Cardiac muscle cell (in vitro differentiated cells and primary cell): ENCODE measurements around the gene ADCK1. TPM values are rescaled to one million over a fixed set of nuclear protein-coding genes. Genes with fewer than 3 reads are reported as not detected.

Experiments
- DNase-seq, 2 donors: peaks; one replicate each; pipeline versions ENCODE4 v3.0.0 to v3.0.0-alpha.2; 2010 to 2017; ENCODE audit warnings: low read depth in 1 of 2, low spot score in 1 of 2
- H3K27ac ChIP-seq: fragments of 200-600 bp; sonication (generic); 2 replicates; pipeline ENCODE4 v1.5.1; 2016
- H3K27me3 ChIP-seq: fragments of 200-600 bp; sonication (generic); 2 replicates; pipeline ENCODE4 v1.6.0; 2016; ENCODE audit warnings: control low read depth
- H3K36me3 ChIP-seq: fragments of 200-600 bp; sonication (generic); 2 replicates; pipeline ENCODE4 v1.5.1; 2016; ENCODE audit warnings: control low read depth
- H3K4me1 ChIP-seq: fragments of 200-600 bp; sonication (generic); 2 replicates; pipeline ENCODE4 v1.8.1; 2017; ENCODE audit warnings: low read depth, mild to moderate bottlenecking, mixed run types
- H3K4me3 ChIP-seq: fragments of 200-600 bp; sonication (generic); 2 replicates; pipeline ENCODE4 v1.5.1; 2016; ENCODE audit warnings: mild to moderate bottlenecking
- H3K9me3 ChIP-seq: fragments of 200-600 bp; sonication (generic); 2 replicates; pipeline ENCODE4 v1.5.1; 2017; ENCODE audit warnings: low read depth, mild to moderate bottlenecking, control low read depth
- CTCF ChIP-seq: IDR thresholded peaks from 2 replicates; pipeline ENCODE4 v1.5.1; 2012; ENCODE audit warnings: low read depth, mild to moderate bottlenecking, low read length
- polyA plus RNA-seq: library from polyadenylated mRNA; unstranded; fragments of >200 nt; fragmentation: Nextera tagmentation; extraction: Ambion mirVana; gene quantifications from 2 replicates; pipeline ENCODE4 v1.2.1, GENCODE V29; 2016
- total RNA-seq: library from RNA; depleted of rRNA; stranded (reverse); fragments of >200 nt; gene quantifications from 2 replicates; pipeline ENCODE4 v1.2.3, GENCODE V29; 2016

Gene ADCK1
- total and polyA plus RNA-seq, 2 experiments from 2014 or later, result 12.2 to 20.6 TPM

- Histone ChIP-seq H3K9me3 (no peaks in the 10 kb centered on the region), H3K27me3 (no peaks in the 10 kb centered on the region), H3K27ac (no peak overlapping the region), H3K36me3 (no peaks in the 10 kb centered on the region), H3K4me3 (no peak overlapping the region), H3K4me1 (no peaks in the 10 kb centered on the region)
- TF ChIP-seq CTCF, result no peak
- no peak for DNase-seq
Observed at GRCh38 chr14:77917491-77918201, 117.7 kb downstream of the ADCK1 start.

- Histone ChIP-seq H3K36me3 (no peaks in the 10 kb centered on the region), H3K9me3 (no peaks in the 10 kb centered on the region), H3K4me1 (peaks cover 1% of the 10 kb centered on the region), H3K27me3 (no peaks in the 10 kb centered on the region), H3K27ac (no peak overlapping the region), H3K4me3 (no peak overlapping the region)
- DNase-seq, result no peak
- no peak for TF ChIP-seq CTCF
Observed at GRCh38 chr14:77918448-77918847, 118.5 kb downstream of the ADCK1 start.

GRCh38 chr14:77920312-77920711 is 120.4 kb downstream of the ADCK1 start:
- H3K36me3 ChIP-seq, result no peaks in the 10 kb centered on the region
- H3K4me1 ChIP-seq, result peaks cover 11% of the 10 kb centered on the region
- no peak overlapping the region for H3K4me3 ChIP-seq
- no peaks in the 10 kb centered on the region for H3K27me3 ChIP-seq
- no peak for TF ChIP-seq CTCF
- H3K9me3 ChIP-seq, result no peaks in the 10 kb centered on the region
- H3K27ac ChIP-seq, result no peak overlapping the region
- no peak for DNase-seq

GRCh38 chr14:77921818-77922217 is 121.9 kb downstream of the ADCK1 start:
- DNase-seq, result no peak
- Histone ChIP-seq H3K27me3 (no peaks in the 10 kb centered on the region), H3K27ac (no peak overlapping the region), H3K4me3 (no peak overlapping the region), H3K9me3 (no peaks in the 10 kb centered on the region), H3K4me1 (peaks cover 11% of the 10 kb centered on the region), H3K36me3 (no peaks in the 10 kb centered on the region)
- no peak for TF ChIP-seq CTCF

GRCh38 chr14:77923131-77923936 is 123.4 kb downstream of the ADCK1 start:
- Histone ChIP-seq H3K4me3 (no peak overlapping the region), H3K9me3 (no peaks in the 10 kb centered on the region), H3K27me3 (no peaks in the 10 kb centered on the region), H3K4me1 (peaks cover 11% of the 10 kb centered on the region), H3K27ac (peak overlapping the region; percentile 10), H3K36me3 (no peaks in the 10 kb centered on the region)
- TF ChIP-seq CTCF, result no peak
- DNase-seq, result peak in 1 of 2 donors; percentile 41
